Retina (tissue), 1 donor: ENCODE measurements around the gene SOX8.
A peak's percentile ranks its signal among the peaks of the same experiment; 100 is the strongest.

Source experiments
- DNase-seq: peaks from one replicate; pipeline ENCODE4 v3.0.0-alpha.2; 2016

Gene SOX8

GRCh38 chr16:959232-960040 is 22.1 kb upstream of the SOX8 start:
- no peak for DNase-seq

GRCh38 chr16:962366-962765 is 19.2 kb upstream of the SOX8 start:
- no peak for DNase-seq

- no peak for DNase-seq
Measured at GRCh38 chr16:962901-963814, 18.4 kb upstream of the SOX8 start.

- no peak for DNase-seq
Measured at GRCh38 chr16:963913-964312, 17.7 kb upstream of the SOX8 start.

- DNase-seq, result no peak
Measured at GRCh38 chr16:964356-965035, 17.1 kb upstream of the SOX8 start.

- no peak for DNase-seq
Measured at GRCh38 chr16:965036-965395, 16.6 kb upstream of the SOX8 start.

GRCh38 chr16:965487-965886 is 16.1 kb upstream of the SOX8 start:
- DNase-seq, result no peak

- no peak for DNase-seq
Measured at GRCh38 chr16:966035-966434, 15.5 kb upstream of the SOX8 start.

- no peak for DNase-seq
Measured at GRCh38 chr16:966505-966904, 15.1 kb upstream of the SOX8 start.

GRCh38 chr16:967077-967541 is 14.5 kb upstream of the SOX8 start:
- DNase-seq, result no peak

- DNase-seq, result no peak
Measured at GRCh38 chr16:967546-968295, 13.8 kb upstream of the SOX8 start.

GRCh38 chr16:968620-969019 is 12.9 kb upstream of the SOX8 start:
- DNase-seq, result no peak

- no peak for DNase-seq
Measured at GRCh38 chr16:969508-970385, 11.8 kb upstream of the SOX8 start.

- DNase-seq, result no peak
Measured at GRCh38 chr16:970386-970765, 11.2 kb upstream of the SOX8 start.

- DNase-seq, result peak; percentile 94
Measured at GRCh38 chr16:970766-971581, 10.6 kb upstream of the SOX8 start, which contains the start of gene LMF1. LMF1 (minus strand) TSS chr16:970984; CDS start chr16:970980, 4 bp downstream.

GRCh38 chr16:971582-971905 is 10.0 kb upstream of the SOX8 start:
- no peak for DNase-seq

- no peak for DNase-seq
Measured at GRCh38 chr16:971981-972315, 9.6 kb upstream of the SOX8 start.

- DNase-seq, result peak; percentile 72
Measured at GRCh38 chr16:972316-973002, 9.1 kb upstream of the SOX8 start.

- DNase-seq, result no peak
Measured at GRCh38 chr16:973366-973765, 8.2 kb upstream of the SOX8 start.

- DNase-seq, result peak; percentile 75
Measured at GRCh38 chr16:974001-974601, 7.5 kb upstream of the SOX8 start.
